ENCODE measurements around the gene ITPKC. TPM values are rescaled to one million over a fixed set of nuclear protein-coding genes. Genes with fewer than 3 reads are reported as not detected.

The ITPKC gene
- polyA plus RNA-seq, 2 donors, result 57.4 to 172 TPM

DNA sequence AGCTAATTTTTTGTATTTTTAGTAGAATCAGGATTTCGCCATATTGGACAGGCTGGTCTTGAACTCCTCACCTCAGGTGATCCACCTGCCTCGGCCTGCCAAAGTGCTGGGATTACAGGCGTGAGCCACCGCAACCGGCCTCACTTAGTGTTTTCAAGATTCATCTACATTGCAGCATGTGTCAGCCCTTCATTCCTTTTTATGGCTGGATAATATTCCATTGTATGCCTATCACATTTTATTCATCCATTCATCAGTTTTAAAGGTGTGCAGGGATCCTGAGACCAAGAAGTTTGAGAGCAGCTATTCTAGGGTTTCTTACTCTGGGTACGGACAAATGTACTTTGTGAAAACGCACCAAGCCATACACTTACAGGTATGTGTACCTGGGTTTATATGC, 9.3 kb upstream of the ITPKC start:
- no peaks in the 10 kb centered on the region for H3K27me3 ChIP-seq (ENCODE audit: control insufficient read depth in 1 of 2, insufficient read depth in 2 of 2, low read length in 2 of 2)
- H3K4me3 ChIP-seq (ENCODE audit: low read depth in 1 of 2, low read length in 2 of 2), result no peak overlapping the region
- no peaks in the 10 kb centered on the region for H3K4me1 ChIP-seq (ENCODE audit: control insufficient read depth in 2 of 2, insufficient read depth in 2 of 2, low read length in 1 of 2)
- H3K27ac ChIP-seq (ENCODE audit: low read depth in 2 of 2, low read length in 1 of 2), result no peak overlapping the region
- WGBS, 2 donors, result 96% methylated on average over 7 of the region's 7 CpGs
- H3K36me3 ChIP-seq (ENCODE audit: control insufficient read depth in 2 of 2, insufficient read depth in 2 of 2, low read length in 1 of 2), result peaks cover 0 to 26% of the 10 kb centered on the region in 2 donors
- H3K9me3 ChIP-seq (ENCODE audit: control insufficient read depth in 2 of 2, insufficient read depth in 1 of 2, low read depth in 1 of 2, low read length in 1 of 2), result no peaks in the 10 kb centered on the region

DNA sequence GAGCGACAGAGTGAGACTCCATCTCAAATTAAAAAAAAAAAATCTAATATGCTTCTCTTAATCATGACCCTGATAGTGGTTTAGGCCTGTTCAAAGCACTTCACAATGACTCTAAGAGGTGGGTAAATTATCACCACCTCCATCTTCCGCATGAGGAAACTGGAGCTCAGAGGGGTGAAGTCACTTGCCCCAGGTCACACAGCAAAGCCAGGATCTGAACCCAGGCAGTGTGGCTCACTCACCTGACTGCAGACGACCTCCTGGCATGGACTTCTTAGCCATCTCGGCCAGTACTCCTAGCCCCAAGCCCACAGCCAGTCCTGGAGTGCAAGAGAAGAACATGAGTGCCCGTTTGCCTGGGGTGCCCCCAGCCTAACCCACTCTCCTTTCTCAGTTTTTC, 7.1 kb upstream of the ITPKC start:
- H3K27me3 ChIP-seq (ENCODE audit: control insufficient read depth in 1 of 2, insufficient read depth in 2 of 2, low read length in 2 of 2), result no peaks in the 10 kb centered on the region
- H3K4me1 ChIP-seq (ENCODE audit: control insufficient read depth in 2 of 2, insufficient read depth in 2 of 2, low read length in 1 of 2), result peaks cover 0 to 4% of the 10 kb centered on the region in 2 donors
- 92 to 95% methylated on average over 5 of the region's 5 CpGs for WGBS, 2 donors
- no peak overlapping the region for H3K4me3 ChIP-seq (ENCODE audit: low read depth in 1 of 2, low read length in 2 of 2)
- H3K36me3 ChIP-seq (ENCODE audit: control insufficient read depth in 2 of 2, insufficient read depth in 2 of 2, low read length in 1 of 2), result peaks cover 0 to 8% of the 10 kb centered on the region in 2 donors
- H3K27ac ChIP-seq (ENCODE audit: low read depth in 2 of 2, low read length in 1 of 2), result no peak overlapping the region
- H3K9me3 ChIP-seq (ENCODE audit: control insufficient read depth in 2 of 2, insufficient read depth in 1 of 2, low read depth in 1 of 2, low read length in 1 of 2), result no peaks in the 10 kb centered on the region

DNA sequence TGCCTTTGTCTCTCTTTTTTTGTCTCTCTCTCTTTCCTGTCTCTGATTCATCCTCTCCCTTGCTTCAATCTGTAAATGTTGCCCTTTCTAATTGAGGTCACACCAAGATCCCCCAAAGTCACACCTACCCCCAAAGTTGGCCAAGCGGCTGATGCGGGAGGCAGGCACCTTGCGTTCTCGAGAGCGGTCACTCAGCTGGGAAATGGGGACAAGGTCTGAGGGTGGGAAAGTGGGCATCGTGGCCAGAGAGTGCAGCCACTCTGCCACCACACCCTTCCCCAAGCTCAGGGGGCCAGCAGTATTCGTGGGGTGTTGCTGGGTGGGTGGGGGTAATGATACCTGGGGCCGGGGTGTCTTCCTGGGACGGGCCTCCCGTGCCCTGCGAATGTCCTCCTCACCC, 3.0 kb upstream of the ITPKC start:
- no peaks in the 10 kb centered on the region for H3K36me3 ChIP-seq (ENCODE audit: control insufficient read depth in 2 of 2, insufficient read depth in 2 of 2, low read length in 1 of 2)
- no peak overlapping the region for H3K4me3 ChIP-seq (ENCODE audit: low read depth in 1 of 2, low read length in 2 of 2)
- no peaks in the 10 kb centered on the region for H3K9me3 ChIP-seq (ENCODE audit: control insufficient read depth in 2 of 2, insufficient read depth in 1 of 2, low read depth in 1 of 2, low read length in 1 of 2)
- 83 to 84% methylated on average over 11 of the region's 11 CpGs for WGBS, 2 donors
- peaks cover 0 to 4% of the 10 kb centered on the region in 2 donors for H3K4me1 ChIP-seq (ENCODE audit: control insufficient read depth in 2 of 2, insufficient read depth in 2 of 2, low read length in 1 of 2)
- peak overlapping the region; percentile 98 to 100 for H3K27ac ChIP-seq (ENCODE audit: low read depth in 2 of 2, low read length in 1 of 2)
- no peaks in the 10 kb centered on the region for H3K27me3 ChIP-seq (ENCODE audit: control insufficient read depth in 1 of 2, insufficient read depth in 2 of 2, low read length in 2 of 2)

DNA sequence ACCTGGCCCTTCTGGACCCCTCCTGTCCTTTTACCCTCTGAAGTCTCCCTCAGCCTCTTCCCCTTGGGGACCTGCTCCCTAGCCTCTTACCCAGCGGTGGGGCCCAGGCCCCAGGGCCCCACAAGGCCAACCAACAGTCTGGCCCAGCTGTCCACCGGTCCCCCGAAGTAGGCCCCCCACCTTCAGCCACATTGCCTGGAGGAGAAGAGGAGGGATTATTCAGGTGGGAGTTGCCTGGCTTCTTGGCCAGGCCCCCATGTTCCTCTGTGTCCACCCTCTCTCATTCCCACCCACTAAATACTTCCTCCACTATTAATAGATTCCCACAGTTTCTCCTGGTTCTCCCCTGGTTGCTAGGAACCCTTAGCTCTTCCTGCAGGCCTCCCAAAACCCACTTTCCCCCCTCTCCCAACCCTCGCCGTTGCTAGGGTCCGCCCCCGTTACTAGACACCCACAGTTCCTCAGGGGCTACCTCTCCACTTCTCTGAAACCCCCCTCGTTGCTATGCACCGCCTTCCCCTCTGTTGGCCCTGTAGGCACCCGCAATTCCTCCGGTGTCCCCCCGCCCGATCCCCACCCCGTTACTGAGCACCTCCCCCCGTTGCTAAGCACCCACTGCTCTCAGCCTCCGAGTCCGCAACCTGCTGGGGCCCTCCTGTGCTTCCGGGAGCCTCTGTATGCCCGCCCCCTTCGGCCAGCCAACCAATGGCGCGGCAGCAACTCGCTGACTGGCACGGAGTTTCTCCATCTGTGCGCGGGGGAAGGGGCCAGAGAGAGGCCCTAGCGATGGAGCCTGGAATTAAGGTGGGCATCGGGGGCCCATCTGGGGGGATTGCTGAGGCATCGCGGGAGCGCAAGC, 2.2 kb upstream of the ITPKC start:
- H3K27ac ChIP-seq (ENCODE audit: low read depth in 2 of 2, low read length in 1 of 2), result peak overlapping the region; percentile 98 to 100
- H3K36me3 ChIP-seq (ENCODE audit: control insufficient read depth in 2 of 2, insufficient read depth in 2 of 2, low read length in 1 of 2), result no peaks in the 10 kb centered on the region
- peaks cover 0 to 4% of the 10 kb centered on the region in 2 donors for H3K4me1 ChIP-seq (ENCODE audit: control insufficient read depth in 2 of 2, insufficient read depth in 2 of 2, low read length in 1 of 2)
- no peaks in the 10 kb centered on the region for H3K27me3 ChIP-seq (ENCODE audit: control insufficient read depth in 1 of 2, insufficient read depth in 2 of 2, low read length in 2 of 2)
- WGBS, 2 donors, result 3 to 4% methylated on average over 31 of the region's 31 CpGs
- H3K9me3 ChIP-seq (ENCODE audit: control insufficient read depth in 2 of 2, insufficient read depth in 1 of 2, low read depth in 1 of 2, low read length in 1 of 2), result no peaks in the 10 kb centered on the region
- H3K4me3 ChIP-seq (ENCODE audit: low read depth in 1 of 2, low read length in 2 of 2), result peak overlapping the region; percentile 50 to 51

DNA sequence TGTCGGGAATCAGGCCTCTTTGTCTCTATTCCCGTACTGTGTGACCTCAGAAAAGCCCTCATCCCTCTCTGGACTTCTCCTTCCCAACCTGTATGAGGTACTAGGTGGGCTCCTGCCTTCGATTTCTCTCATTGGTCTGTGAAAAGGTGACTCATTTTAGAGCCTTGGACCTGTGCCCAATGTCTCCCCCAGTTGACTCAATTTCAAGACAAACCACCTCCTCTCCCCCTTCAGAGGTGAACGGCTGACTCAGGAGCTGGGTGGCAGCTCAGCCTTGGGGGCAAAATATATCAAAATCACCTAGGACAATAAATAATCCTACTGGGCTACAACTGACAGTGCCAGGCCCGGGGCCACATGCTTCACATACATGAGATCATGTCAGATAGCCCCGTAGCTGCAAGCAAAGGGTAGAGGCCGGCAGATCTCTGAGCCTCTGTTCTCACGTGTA, 856 bp upstream of the ITPKC start:
- H3K4me1 ChIP-seq (ENCODE audit: control insufficient read depth in 2 of 2, insufficient read depth in 2 of 2, low read length in 1 of 2), result peaks cover 0 to 4% of the 10 kb centered on the region in 2 donors
- H3K4me3 ChIP-seq (ENCODE audit: low read depth in 1 of 2, low read length in 2 of 2), result peak overlapping the region; percentile 85 to 95
- WGBS, 2 donors, result 2 to 3% methylated on average over 8 of the region's 8 CpGs
- H3K27me3 ChIP-seq (ENCODE audit: control insufficient read depth in 1 of 2, insufficient read depth in 2 of 2, low read length in 2 of 2), result no peaks in the 10 kb centered on the region
- H3K36me3 ChIP-seq (ENCODE audit: control insufficient read depth in 2 of 2, insufficient read depth in 2 of 2, low read length in 1 of 2), result no peaks in the 10 kb centered on the region
- H3K27ac ChIP-seq (ENCODE audit: low read depth in 2 of 2, low read length in 1 of 2), result peak overlapping the region; percentile 98 to 100
- no peaks in the 10 kb centered on the region for H3K9me3 ChIP-seq (ENCODE audit: control insufficient read depth in 2 of 2, insufficient read depth in 1 of 2, low read depth in 1 of 2, low read length in 1 of 2)

DNA sequence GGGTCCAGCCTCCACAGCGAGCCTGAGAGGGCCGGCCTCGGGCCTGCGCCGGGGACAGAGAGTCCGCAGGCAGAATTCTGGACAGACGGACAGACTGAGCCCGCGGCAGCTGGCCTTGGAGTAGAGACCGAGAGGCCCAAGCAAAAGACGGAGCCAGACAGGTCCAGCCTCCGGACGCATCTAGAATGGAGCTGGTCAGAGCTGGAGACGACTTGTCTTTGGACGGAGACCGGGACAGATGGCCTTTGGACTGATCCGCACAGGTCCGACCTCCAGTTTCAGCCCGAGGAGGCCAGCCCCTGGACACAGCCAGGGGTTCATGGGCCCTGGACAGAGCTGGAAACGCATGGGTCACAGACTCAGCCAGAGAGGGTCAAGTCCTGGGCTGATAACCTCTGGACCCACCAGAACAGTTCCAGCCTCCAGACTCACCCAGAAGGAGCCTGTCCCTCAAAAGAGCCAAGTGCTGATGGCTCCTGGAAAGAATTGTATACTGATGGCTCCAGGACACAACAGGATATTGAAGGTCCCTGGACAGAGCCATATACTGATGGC, 490 bp downstream of the ITPKC start:
- Histone ChIP-seq H3K36me3 (ENCODE audit: control insufficient read depth in 2 of 2, insufficient read depth in 2 of 2, low read length in 1 of 2) (peaks cover 0 to 2% of the 10 kb centered on the region in 2 donors), H3K4me1 (ENCODE audit: control insufficient read depth in 2 of 2, insufficient read depth in 2 of 2, low read length in 1 of 2) (peaks cover 0 to 6% of the 10 kb centered on the region in 2 donors), H3K9me3 (ENCODE audit: control insufficient read depth in 2 of 2, insufficient read depth in 1 of 2, low read depth in 1 of 2, low read length in 1 of 2) (no peaks in the 10 kb centered on the region), H3K4me3 (ENCODE audit: low read depth in 1 of 2, low read length in 2 of 2) (peak overlapping the region; percentile 85 to 95), H3K27ac (ENCODE audit: low read depth in 2 of 2, low read length in 1 of 2) (peak overlapping the region; percentile 98 to 100), H3K27me3 (ENCODE audit: control insufficient read depth in 1 of 2, insufficient read depth in 2 of 2, low read length in 2 of 2) (no peaks in the 10 kb centered on the region)
- 1 to 2% methylated on average over 20 of the region's 20 CpGs for WGBS, 2 donors

DNA sequence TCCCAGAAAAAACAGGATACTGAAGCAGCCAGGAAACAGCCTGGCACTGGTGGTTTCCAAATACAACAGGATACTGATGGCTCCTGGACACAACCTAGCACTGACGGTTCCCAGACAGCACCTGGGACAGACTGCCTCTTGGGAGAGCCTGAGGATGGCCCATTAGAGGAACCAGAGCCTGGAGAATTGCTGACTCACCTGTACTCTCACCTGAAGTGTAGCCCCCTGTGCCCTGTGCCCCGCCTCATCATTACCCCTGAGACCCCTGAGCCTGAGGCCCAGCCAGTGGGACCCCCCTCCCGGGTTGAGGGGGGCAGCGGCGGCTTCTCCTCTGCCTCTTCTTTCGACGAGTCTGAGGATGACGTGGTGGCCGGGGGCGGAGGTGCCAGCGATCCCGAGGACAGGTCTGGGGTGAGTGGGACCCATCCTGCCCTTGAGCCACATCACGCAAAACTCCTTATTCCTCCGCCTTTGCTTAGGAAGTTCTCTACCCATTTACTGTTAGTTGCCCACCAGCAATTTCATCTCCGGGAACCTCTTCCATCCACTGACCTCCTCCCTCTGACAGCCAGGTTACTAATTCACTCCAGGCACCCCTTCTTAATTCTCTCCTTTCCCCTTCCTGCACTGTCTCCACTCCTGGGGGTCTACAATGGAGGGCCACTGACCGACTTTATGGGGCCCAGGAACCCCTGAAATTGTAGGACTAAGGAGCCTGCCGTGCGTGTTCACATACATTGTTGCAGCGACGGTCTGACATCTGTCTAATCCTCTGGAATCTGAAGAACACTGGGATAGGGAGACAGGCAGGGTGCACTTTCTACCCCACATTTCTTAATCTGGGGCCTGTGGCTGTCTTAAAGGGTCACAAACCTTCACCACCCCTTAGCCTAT, 1.2 kb downstream of the ITPKC start:
- peaks cover 0 to 6% of the 10 kb centered on the region in 2 donors for H3K4me1 ChIP-seq (ENCODE audit: control insufficient read depth in 2 of 2, insufficient read depth in 2 of 2, low read length in 1 of 2)
- H3K27me3 ChIP-seq (ENCODE audit: control insufficient read depth in 1 of 2, insufficient read depth in 2 of 2, low read length in 2 of 2), result no peaks in the 10 kb centered on the region
- 20 to 28% methylated on average over 19 to 20 of the region's 20 CpGs for WGBS, 2 donors
- peak overlapping the region; percentile 85 to 95 for H3K4me3 ChIP-seq (ENCODE audit: low read depth in 1 of 2, low read length in 2 of 2)
- peak overlapping the region; percentile 98 to 100 for H3K27ac ChIP-seq (ENCODE audit: low read depth in 2 of 2, low read length in 1 of 2)
- peaks cover 0 to 3% of the 10 kb centered on the region in 2 donors for H3K36me3 ChIP-seq (ENCODE audit: control insufficient read depth in 2 of 2, insufficient read depth in 2 of 2, low read length in 1 of 2)
- no peaks in the 10 kb centered on the region for H3K9me3 ChIP-seq (ENCODE audit: control insufficient read depth in 2 of 2, insufficient read depth in 1 of 2, low read depth in 1 of 2, low read length in 1 of 2)

DNA sequence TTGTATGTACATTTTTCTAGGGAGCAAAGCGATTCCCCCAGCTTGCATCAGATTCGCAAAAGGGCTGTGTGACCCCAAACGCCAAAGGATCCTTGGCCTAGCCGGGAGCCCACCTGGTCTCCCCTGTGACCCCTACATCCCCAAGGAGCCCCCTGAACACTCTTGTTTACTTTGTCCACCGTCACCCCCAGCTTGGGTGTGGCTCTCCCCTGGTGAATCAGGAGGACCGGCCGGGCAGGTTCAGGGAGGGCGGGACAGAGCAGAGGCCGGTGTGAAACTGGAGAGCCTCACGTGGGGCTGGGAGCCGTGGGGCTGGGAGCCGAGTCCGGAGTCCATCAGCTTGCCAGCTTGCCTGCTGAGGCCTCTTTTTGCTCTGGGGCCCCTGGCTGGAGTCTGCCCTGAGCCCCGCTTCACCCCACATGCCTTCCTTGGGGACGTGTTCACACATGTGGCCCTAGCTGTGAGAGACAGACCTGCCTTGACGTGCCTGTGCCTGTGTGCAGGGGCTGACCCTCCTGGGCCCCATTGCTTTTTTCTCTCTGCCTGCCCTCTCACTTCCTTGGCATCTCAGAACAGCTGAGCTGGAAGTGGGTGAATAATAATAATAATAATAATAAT, 2.0 kb downstream of the ITPKC start:
- Histone ChIP-seq H3K9me3 (ENCODE audit: control insufficient read depth in 2 of 2, insufficient read depth in 1 of 2, low read depth in 1 of 2, low read length in 1 of 2) (no peaks in the 10 kb centered on the region), H3K27ac (ENCODE audit: low read depth in 2 of 2, low read length in 1 of 2) (peak overlapping the region; percentile 98 to 100), H3K4me1 (ENCODE audit: control insufficient read depth in 2 of 2, insufficient read depth in 2 of 2, low read length in 1 of 2) (peaks cover 0 to 6% of the 10 kb centered on the region in 2 donors), H3K4me3 (ENCODE audit: low read depth in 1 of 2, low read length in 2 of 2) (peak overlapping the region; percentile 85 to 95), H3K36me3 (ENCODE audit: control insufficient read depth in 2 of 2, insufficient read depth in 2 of 2, low read length in 1 of 2) (peaks cover 0 to 5% of the 10 kb centered on the region in 2 donors), H3K27me3 (ENCODE audit: control insufficient read depth in 1 of 2, insufficient read depth in 2 of 2, low read length in 2 of 2) (no peaks in the 10 kb centered on the region)
- whole genome bisulfite sequencing, 2 donors, result 9 to 10% methylated on average over 16 of the region's 16 CpGs

DNA sequence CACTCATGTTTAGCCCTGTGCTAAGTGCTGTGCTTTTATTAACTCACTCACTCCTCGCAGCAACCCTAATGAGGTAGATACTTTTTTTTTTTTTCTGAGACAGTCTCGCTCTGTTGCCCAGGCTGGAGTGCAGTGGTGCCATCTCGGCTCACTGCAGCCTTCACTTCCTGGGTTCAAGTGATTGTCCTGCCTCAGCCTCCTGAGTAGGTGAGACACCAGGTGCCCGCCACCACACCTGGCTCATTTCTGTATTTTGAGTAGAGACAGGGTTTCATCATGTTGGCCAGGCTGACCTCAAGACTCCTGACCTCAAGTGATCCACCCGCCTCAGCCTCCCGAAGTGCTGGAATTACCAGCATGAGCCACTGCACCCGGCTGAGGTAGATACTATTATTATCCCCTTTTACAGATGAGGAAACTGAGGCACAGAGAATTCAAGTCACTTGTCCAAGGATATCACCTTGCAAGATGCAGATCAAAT, 2.5 kb downstream of the ITPKC start:
- peak overlapping the region; percentile 98 to 100 for H3K27ac ChIP-seq (ENCODE audit: low read depth in 2 of 2, low read length in 1 of 2)
- 26 to 38% methylated on average over 7 of the region's 7 CpGs for WGBS, 2 donors
- H3K36me3 ChIP-seq (ENCODE audit: control insufficient read depth in 2 of 2, insufficient read depth in 2 of 2, low read length in 1 of 2), result peaks cover 0 to 7% of the 10 kb centered on the region in 2 donors
- H3K27me3 ChIP-seq (ENCODE audit: control insufficient read depth in 1 of 2, insufficient read depth in 2 of 2, low read length in 2 of 2), result no peaks in the 10 kb centered on the region
- peak overlapping the region; percentile 85 to 95 for H3K4me3 ChIP-seq (ENCODE audit: low read depth in 1 of 2, low read length in 2 of 2)
- H3K9me3 ChIP-seq (ENCODE audit: control insufficient read depth in 2 of 2, insufficient read depth in 1 of 2, low read depth in 1 of 2, low read length in 1 of 2), result no peaks in the 10 kb centered on the region
- H3K4me1 ChIP-seq (ENCODE audit: control insufficient read depth in 2 of 2, insufficient read depth in 2 of 2, low read length in 1 of 2), result peaks cover 0 to 2% of the 10 kb centered on the region in 2 donors
